OCI-LY1 (cell line): ENCODE data around the gene ATP1B3.

Experiments used
- CTCF ChIP-seq: fragments of 200-600 bp; sonication (generic), shearing (Covaris generic); IDR thresholded peaks from 2 replicates; pipeline ENCODE4 v1.5.1; 2017; ENCODE audit warnings: mild to moderate bottlenecking, antibody characterized with exemption, low read length, moderate library complexity, mixed read lengths
- EZH2 ChIP-seq: fragments of 200-600 bp; sonication (generic), shearing (Covaris generic); IDR thresholded peaks from 2 replicates; pipeline ENCODE4 v1.8.0; 2017; ENCODE audit warnings: borderline replicate concordance, mixed run types, mild to moderate bottlenecking, antibody characterized with exemption, low read length, moderate library complexity, mixed read lengths

GRCh38 chr3:141840737-141841544 is 35.5 kb upstream of the ATP1B3 start:
- TF ChIP-seq CTCF (no peak), EZH2 (no peak)
